Measurements from ENCODE around the gene IGF1.

DNA sequence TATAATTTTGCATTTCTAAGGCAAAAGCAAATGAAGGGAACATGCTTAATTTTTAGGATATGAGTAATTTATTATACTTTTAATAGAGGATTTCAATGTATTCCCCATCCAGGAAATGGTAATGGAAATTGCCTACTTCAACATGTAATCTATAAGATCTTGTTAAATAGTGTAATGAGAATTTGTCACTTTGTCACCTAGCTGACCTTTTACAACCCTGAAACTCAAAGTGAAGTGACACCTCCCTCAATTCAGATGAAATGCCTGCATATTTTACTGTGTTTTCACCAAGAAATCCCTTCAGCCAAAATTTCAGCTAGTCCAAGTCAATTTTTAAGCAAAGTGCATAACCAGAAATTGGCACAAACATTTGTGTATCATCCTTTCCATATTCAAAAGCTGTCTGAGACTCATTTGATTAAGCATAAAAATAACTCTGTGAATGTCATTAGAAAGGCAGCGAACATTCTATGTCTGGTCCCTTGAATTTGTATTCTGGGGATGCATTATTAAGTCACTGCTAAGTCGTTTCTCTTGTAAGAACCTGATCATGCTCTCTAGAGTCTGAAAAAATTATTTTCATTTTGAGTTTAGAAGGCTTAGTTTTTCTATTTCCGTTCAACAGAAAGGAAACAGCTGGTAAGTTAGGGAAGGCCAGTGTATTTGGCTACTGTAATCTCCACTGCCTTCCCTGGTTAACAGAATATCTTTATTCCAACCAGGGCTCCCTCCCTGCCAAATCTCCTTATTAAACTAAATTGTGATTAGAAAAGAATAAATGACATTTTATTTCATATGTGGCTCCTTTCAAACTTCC lies 100.8 kb downstream of the IGF1 start:
- TF ChIP-seq ZNF274 (IDR thresholded peaks at IDR 0.05; ENCODE audit: low read depth, low read length) (no peak), YY1 (IDR thresholded peaks at IDR 0.05; ENCODE audit: insufficient read depth, insufficient read length) (no peak), SUZ12 (IDR thresholded peaks at IDR 0.05; ENCODE audit: extremely low read depth, insufficient read depth, insufficient read length) (no peak)
